Measurements from ENCODE around the gene RAB41.

DNA sequence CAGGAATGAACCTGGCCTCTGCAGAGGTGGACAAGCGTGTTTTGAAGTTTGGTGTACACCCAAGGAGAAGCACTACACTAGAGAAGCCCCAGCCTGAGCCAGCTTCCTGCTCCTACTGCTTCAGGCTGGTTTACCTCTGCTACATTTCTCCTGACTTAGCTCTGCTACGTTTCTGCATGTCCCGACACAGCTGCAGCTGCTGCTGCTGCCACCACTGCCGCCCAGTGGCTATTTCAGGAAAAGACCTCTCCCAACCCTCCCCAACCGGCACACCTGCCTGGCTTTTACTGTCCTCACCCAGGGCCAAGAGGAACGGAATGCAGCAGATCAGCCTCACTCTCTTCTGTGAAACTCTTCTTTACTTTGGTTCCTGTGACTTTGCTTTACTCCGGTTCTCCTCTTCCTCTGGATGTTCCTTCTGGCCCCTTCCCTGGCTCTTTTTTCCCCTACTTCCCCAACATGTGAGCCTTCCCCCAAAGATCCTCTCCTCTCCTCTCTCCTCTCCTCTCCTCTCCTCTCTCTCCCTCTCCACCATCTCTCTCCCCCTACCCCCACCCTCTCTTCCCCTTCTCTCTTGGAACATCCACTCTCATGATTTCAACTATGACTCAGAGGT lies 18.9 kb upstream of the RAB41 start:
- TF ChIP-seq, protein P1, sequence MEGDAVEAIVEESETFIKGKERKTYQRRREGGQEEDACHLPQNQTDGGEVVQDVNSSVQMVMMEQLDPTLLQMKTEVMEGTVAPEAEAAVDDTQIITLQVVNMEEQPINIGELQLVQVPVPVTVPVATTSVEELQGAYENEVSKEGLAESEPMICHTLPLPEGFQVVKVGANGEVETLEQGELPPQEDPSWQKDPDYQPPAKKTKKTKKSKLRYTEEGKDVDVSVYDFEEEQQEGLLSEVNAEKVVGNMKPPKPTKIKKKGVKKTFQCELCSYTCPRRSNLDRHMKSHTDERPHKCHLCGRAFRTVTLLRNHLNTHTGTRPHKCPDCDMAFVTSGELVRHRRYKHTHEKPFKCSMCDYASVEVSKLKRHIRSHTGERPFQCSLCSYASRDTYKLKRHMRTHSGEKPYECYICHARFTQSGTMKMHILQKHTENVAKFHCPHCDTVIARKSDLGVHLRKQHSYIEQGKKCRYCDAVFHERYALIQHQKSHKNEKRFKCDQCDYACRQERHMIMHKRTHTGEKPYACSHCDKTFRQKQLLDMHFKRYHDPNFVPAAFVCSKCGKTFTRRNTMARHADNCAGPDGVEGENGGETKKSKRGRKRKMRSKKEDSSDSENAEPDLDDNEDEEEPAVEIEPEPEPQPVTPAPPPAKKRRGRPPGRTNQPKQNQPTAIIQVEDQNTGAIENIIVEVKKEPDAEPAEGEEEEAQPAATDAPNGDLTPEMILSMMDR (IDR thresholded peaks at IDR 0.05; ENCODE audit: insufficient read depth, low read depth, low read length) = peak; percentile 29
- TF ChIP-seq EZH2 (IDR thresholded peaks at IDR 0.05; ENCODE audit: insufficient read depth, low read length) = no peak

All from astrocyte (in vitro differentiated cells and primary cell).